GM19328 (cell line): ENCODE results near the gene GNRH2.
A peak's percentile ranks its signal among the peaks of the same experiment; 100 is the strongest.
"Not testable (repeated sequence)": the region's sequence is repeated elsewhere in the genome, so short reads cannot be mapped to it uniquely, and the experiment has no call there.

Source experiments
- ATAC-seq: cut with Tn5 transposase; IDR thresholded peaks from one replicate; pipeline ENCODE4 v1.9.1; 2021; ENCODE audit warnings: mild to moderate bottlenecking, moderate library complexity; ENCODE audit not compliant: unreplicated experiment

Gene GNRH2

GRCh38 chr20:3041854-3042409 is 1.5 kb upstream of the GNRH2 start:
- ATAC-seq: no peak

DNA sequence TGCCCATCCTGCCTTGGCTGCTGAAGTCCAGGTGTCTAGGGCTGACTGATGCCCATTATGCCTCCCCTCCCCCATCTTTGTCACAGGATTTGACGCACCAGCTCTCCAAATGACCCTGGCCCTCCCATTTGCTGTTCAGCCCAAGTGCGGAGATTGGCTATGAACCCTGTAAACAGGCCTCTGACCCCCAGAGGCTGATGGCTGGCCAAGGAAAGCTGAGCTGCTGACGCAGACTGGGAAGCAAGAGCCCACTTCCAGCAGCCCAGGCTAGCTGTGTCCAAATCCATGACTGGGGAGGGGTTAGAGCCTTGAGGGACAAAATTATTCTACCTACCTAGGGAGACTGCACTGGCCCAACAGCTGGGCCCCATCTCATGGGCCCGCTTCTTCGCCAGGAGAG is 797 bp upstream of the GNRH2 start:
- ATAC-seq: no peak

- ATAC-seq: no peak
These were observed 1.0 kb downstream of the GNRH2 start for GRCh38 chr20:3044336-3044965.

GRCh38 chr20:3045042-3045815 is 1.8 kb downstream of the GNRH2 start:
- ATAC-seq: peak; percentile 37

- peak; percentile 85 for ATAC-seq
These were observed 2.6 kb downstream of the GNRH2 start, which contains the start of gene MRPS26 for GRCh38 chr20:3045816-3046676. Gene MRPS26 (plus strand): TSS chr20:3046052. CDS start chr20:3046069, 17 bp downstream.

DNA sequence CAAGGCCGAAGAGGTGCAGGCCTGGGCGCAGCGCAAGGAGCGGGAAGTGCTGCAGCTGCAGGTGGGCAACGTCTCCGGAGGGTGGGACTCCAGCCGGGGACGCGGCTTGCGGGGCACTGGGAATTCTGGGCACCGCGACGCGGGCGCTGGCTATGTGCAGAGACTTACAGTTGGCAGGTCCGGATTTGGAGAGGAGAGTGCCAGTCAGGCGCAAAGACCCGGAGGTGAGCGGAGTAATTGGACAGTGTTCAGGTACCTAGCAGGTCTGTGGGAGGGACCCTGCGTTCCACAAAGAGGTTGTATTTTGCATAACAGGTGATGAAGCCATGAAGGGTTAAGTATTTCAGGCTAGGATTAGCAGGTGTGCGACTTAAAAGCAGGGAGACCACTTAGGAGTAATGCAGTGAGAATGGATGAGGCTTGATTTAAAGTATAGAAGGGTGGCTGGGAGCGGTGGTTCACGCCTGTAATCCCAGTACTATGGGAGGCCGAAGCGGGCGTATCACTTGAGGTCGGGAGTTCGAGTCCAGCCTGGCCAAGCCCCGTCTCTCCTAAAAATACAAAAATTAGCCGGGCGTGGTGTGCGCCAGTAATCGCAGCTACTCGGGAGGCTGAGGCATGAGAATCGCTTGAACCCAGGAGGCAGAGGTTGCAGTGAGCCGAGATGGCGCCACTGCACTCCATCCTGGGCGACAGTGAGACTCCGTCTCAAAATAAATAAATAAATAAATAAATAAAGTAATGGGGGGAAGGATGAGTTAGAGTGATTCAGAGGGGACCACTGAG is 3.4 kb downstream of the GNRH2 start:
- ATAC-seq: no peak

GRCh38 chr20:3047486-3048419 is 4.3 kb downstream of the GNRH2 start:
- no peak for ATAC-seq

DNA sequence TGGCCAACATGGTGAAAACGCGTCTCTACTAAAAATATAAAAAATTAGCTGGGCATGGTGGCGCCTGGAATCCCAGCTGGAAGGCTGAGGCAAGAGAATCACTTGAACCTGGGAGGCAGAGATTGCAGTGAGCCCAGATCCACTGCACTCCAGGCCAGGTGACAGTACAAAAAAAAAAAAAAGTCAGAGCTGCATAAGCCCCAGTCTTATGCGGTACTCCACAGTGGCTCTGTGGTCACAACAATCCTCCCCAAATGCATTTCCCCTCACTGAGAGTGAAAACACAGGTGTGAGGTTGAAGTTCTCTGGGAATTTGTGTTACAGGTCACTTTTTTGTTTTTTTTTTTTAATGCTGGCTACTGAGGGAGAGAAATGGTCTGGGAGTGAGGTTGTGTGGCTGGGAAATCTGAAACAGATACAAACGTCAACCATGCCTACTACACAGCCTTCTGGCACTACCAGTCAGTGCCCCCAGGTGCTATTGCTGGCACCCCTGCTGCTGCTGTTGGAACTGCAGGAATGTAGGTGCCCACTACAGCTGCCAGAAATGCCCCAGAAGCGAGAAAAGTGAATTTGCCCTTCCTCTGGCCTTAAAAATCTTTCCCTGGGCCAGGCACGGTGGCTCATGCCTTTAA is 8.1 kb downstream of the GNRH2 start:
- no peak for ATAC-seq

DNA sequence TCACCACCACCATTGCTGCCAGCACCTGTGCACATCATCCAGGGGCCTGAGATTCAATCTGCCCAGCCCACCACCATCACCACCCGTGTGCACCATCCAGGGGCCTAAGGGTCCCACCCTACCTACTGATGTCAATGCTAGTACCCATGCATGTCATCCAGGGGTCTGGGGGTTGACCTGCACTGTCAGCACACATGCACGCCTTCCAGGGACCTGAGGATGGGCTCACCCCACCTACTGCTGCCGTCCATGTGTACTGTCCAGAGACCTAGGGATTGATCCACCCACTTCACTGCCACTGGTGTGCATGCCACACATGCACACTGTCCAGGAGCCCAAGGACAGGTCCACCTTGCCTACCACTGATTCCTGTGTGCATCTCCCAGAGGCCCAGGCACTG is 16.1 kb downstream of the GNRH2 start:
- ATAC-seq: no peak

GRCh38 chr20:3064119-3064518 is 20.7 kb downstream of the GNRH2 start:
- ATAC-seq: not testable (repeated sequence)

DNA sequence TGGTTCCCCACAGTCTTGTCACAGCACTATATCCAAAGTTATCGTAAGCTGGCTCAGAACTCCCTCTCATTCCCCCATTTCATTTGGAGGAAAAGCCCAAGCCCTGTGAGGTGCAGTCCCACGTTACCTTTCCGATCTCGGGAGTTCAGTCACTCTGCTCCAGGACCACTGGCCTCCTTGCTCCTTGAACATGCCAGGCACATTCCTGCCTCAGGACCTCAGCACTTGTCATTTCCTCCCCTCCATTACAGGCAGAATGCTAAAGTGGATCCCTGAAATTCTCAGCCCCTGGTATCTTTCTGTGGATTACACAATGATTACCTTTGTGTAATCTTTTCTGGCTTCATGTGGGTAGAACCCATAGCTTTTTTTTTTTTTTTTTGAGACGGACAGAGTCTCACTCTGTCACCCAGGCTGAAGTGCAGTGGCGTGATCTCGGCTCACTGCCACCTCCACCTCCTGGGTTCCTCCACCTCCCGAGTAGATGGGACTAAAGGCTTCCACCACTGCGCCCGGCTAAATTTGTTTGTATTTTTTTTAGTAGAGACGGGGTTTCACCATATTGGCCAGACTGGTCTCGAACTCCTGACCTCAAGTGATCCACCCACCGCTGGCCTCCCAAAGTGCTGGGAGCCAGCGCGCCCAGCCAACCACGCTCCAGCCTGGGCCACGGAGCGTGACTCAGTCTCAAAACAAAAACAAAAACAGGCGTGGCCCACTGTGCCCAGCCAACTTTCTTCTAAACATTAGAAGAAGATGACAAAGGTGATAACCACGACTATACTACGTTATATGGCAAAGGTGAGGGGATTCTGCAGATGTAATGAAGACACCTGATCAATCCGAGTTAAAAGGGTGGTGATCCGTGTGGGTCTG is 24.0 kb downstream of the GNRH2 start:
- no peak for ATAC-seq

- ATAC-seq: no peak
These were observed 24.7 kb downstream of the GNRH2 start for GRCh38 chr20:3068075-3068474.

GRCh38 chr20:3068986-3069900 is 25.8 kb downstream of the GNRH2 start:
- no peak for ATAC-seq

DNA sequence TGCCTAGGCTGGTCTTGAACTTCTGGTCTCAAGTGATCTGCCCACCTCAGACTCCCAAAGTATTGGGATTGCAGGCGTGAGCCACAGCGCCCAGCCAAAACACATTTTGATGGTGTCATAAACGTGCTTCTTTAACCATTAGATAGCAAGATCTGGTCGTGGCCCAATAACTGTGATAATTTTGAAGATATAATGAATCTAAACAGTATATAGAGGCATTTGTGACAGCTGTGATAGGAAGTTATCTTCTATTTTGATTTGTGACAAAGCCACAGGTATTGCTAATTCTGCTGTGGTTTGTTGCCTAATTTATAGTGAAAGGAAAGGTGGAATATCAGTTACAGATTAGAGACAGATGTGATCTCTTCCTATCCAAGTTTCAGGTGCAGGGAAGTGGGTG is 27.3 kb downstream of the GNRH2 start:
- no peak for ATAC-seq

GRCh38 chr20:3071266-3071609 is 27.8 kb downstream of the GNRH2 start:
- ATAC-seq: no peak

DNA sequence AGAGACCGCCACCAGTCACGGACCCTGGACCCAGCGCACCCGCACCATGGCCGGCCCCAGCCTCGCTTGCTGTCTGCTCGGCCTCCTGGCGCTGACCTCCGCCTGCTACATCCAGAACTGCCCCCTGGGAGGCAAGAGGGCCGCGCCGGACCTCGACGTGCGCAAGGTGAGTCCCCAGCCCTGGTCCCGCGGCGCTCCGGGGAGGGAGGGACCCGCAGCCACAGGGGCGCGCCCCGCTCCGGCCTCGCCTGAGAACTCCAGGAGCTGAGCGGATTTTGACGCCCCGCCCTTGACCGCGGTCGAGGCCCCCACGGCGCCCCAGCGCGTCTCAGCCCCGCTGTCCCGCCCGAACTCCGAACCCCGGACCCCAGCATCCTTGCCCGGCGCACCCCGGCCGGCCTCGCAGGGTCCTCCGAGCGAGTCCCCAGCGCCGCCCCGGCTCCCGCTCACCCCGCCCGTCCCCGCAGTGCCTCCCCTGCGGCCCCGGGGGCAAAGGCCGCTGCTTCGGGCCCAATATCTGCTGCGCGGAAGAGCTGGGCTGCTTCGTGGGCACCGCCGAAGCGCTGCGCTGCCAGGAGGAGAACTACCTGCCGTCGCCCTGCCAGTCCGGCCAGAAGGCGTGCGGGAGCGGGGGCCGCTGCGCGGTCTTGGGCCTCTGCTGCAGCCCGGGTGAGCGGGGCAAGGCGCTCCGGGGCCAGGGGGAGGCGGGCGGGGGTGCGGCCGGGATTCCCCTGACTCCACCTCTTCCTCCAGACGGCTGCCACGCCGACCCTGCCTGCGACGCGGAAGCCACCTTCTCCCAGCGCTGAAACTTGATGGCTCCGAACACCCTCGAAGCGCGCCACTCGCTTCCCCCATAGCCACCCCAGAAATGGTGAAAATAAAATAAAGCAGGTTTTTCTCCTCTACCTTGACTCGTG is 28.4 kb downstream of the GNRH2 start, which contains the start of gene OXT:
Gene OXT, plus strand, starts transcription at position 11 of the 920 bp plus-strand sequence. Its CDS starts 36 bp downstream, at position 47.
- ATAC-seq: no peak
